ENCODE results near the gene COG7.
"Not testable (repeated sequence)": the region's sequence is repeated elsewhere in the genome, so short reads cannot be mapped to it uniquely, and the experiment has no call there.

COG7 gene

DNA sequence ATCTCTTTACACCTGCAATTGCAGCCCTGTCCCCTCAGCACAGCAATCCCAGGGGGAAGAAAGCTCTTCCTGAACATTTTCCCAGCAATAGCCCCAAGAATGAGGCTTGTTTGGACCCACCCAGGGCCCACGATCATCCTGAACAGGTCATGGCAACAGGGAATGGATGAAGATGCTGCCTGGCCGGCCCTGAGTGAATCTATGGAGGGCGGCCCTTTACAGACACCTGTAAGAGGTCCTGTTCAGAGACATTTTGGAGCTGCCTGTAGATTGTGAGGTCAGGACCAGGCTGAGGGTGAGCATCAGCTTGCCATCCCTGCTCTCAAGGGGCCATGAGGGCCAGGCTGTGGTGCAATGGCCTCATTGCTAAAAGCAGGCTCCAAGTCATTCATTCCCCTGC is 69.1 kb downstream of the COG7 start:
- no peak for DNase-seq (ENCODE audit: low read depth)

GRCh38 chr16:23382279-23382678 is 70.7 kb downstream of the COG7 start:
- DNase-seq (ENCODE audit: low read depth), result no peak

- DNase-seq (ENCODE audit: low read depth), result not testable (repeated sequence)
Measured at GRCh38 chr16:23381702-23382101, 71.3 kb downstream of the COG7 start.

- no peak for DNase-seq (ENCODE audit: low read depth)
Measured at GRCh38 chr16:23380501-23380951, 72.5 kb downstream of the COG7 start.

DNA sequence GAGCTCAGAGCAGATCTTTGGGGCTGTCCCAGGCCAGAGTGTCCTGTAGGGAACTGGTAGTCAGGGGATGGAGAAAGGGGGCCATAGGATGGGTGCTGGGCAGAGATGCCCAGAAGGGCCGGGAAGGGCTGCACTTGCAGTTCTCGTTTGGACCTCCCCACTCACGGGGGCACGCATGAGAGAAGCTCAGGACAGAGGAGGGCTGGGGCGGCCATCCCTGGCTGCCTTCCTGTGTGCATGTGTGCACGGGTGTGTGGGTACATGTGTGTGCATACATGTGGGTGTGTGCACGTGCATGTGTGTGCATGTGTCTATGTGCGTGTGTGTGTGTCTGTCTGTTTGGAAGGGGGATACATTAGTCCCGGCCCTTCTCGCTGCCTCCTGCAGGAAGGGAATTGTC is 73.3 kb downstream of the COG7 start:
- DNase-seq (ENCODE audit: low read depth), result no peak

DNA sequence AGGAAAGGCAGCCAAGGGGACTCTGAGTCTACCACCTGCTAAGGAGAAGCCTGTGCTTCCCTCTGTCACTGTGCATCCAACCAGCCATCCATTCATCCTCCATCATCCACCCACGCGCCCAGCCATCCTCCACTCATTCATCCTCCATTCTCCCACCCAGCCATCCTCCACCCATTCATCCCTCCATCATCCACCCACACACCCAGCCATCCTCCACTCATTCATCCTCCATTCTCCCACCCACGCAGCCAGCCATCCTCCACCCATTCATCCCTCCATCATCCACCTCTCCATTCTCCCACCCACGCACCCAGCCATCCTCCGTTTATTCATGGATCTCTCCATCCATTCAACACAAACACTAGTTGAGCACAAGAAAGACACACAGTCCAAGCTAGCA is 74.1 kb downstream of the COG7 start:
- no peak for DNase-seq (ENCODE audit: low read depth)

DNA sequence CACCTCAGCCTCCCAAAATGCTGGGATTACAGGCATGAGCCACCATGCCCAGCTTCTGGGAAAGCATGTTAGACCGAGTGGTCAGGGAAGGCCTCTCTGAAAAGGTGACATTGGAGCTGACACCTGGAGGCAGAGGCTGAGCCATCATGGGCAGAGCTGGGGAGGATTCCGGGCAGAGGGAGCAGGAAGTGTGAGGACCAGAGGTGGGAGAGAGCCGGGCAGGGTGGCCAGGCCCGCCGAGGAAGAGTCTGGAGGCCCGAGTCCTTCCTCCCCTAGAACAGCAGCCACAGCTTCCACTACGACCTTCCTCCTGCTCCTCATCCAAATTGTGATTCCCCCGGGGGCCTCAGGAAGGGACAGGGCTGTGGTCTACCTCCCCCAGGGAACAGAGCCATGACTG is 74.7 kb downstream of the COG7 start:
- no peak for DNase-seq (ENCODE audit: low read depth)

DNA sequence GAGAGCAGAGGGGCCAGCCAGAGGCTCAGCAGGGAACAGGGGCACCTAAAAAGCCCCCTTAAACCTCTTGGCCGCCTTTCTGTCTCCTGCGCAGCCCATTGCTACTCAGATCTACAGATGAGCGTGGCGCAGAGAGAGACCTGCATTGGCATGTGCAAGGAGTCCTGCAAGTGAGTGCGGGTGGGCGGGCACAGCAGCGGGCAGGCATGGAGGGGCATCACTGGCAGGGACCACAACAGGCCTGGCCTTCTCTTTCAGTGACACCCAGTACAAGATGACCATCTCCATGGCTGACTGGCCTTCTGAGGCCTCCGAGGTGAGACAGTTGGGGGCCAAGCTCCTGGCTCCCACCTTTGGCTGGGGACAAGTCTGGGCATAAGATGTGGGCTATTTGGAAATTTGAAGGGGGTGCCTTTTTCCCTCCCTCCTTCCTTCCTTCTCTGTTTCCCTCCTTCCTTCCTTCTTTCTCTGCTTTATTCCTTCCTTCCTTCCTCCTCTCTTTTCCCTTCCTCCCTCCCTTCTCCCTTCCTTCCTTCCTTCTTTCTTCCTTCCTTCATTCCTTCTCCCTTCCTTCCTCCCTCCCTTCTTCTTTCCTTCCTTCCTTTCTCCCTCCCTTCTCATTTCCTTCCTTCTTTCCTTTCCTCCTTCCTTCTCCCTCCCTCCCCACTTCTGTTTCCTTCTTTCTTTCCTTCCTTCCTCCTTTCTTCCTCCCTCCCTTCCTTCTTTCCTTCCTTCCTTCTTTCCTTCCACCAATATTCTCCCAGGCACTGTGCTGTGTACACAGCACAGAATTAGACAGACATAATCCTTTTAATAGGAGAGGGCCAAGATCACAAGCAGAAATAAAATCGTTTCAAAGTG is 75.7 kb downstream of the COG7 start:
- no peak for DNase-seq (ENCODE audit: low read depth)

DNA sequence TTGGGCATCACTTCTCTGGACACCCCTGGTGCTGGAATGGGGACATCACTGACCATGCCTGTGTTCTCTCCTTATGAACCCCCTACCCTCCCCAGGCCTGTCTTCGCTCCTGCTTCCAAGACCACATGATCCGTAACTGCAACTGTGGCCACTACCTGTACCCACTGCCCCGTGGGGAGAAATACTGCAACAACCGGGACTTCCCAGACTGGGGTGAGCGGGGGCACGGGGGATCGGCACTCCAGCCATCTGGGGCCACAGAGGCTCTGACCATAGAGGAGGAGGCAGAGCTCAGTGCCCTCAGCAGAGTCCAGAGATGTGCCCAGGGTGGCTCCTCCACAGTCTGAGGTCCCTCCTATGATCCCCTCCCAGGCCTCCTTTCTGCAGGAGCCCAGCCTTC is 77.3 kb downstream of the COG7 start:
- DNase-seq (ENCODE audit: low read depth), result no peak

GRCh38 chr16:23374721-23375510 is 78.1 kb downstream of the COG7 start:
- DNase-seq (ENCODE audit: low read depth), result no peak

DNA sequence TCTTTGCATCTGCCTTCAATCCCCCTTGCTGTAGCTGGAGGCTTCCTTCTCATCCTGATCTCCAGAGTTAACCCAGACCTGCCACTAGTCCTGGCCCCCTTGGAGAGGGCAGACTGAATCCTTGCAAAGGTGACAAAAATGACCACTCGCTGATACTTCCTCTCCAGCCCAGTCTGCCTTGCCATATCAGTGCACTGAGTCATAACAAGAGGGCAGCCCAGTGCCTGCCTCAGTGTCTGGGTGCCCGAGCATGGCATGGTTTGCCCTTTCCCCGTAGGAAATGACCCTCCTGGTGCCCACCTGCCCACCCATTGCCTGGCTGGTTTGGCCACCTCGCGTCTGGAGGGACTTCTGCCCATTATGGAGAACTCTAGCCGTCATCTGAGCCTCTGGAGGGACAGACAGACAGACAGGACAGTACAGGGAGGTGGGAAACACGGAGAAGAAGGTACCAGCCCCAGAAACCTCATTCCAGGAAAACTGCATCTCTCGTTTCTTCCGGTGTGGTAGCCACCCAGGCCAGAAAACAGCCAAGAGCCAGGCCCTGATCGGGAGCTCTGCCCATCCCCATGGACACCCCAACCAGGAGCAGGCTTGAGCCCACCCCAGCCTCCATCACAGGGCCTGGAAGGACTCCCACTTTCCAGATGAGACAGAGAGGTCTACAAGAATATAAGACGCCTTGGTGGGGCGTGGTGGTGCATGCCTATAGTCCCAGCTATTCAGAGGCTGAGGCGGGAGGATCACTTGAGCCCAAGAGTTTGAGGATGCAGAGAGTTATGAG is 79.4 kb downstream of the COG7 start:
- DNase-seq (ENCODE audit: low read depth), result no peak

DNA sequence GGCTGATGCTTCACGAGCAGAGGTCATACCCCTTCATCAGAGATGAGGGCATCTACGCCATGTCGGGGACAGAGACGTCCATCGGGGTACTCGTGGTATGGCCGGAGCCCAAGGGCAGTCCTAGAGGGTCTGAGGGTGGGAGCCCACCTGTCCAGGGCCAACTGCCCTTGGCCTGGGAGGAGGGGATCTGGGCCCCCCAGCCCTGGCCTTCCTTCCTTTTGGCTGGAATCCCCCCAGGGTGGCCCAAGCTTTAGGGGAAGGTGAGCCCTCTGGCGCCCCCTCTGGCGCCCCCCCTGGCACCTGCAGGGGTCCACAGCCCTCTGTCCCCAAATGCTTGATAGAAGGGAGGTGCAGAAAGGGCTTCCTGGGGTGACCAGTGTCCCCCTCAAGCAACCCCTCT is 81.6 kb downstream of the COG7 start:
- no peak for DNase-seq (ENCODE audit: low read depth)

DNA sequence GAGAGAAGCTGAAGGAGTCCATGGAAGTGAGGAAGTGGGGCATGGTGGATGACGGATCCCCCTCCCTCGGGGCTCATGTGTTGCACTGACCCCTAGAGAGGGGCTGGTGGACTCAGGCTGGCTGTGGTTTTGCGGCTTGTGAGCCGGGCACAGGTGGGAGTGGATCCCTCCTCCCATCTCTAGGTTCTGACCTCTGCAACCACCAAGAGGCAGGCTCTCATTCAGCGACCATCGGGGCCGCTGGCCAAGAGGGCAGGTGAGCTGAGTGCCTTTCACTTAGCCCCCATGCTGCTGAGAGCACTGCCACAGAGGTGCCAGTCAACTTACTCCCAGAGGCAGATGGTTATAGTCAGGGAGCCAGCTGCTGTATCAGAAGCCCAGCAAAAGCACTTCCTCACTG is 83.6 kb downstream of the COG7 start:
- no peak for DNase-seq (ENCODE audit: low read depth)

DNA sequence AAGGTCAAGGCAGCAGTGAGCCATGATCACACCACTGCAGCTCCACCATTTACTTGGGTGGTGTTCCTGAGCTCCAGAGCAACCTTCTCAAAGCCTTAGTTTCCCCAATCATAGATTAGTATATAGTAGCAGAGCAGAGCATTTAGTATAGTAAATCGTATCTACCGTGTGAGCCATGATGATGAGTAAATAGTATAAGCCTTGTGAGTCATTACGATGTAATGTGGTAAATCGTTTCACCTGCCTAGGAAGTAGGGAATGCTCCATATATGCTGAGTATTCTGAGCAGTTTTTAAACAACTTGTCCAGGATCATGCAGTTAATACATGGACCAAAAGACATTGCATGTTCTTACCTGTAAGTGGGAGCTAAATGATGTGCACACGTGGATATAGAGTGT is 84.5 kb downstream of the COG7 start:
- DNase-seq (ENCODE audit: low read depth), result no peak

GRCh38 chr16:23367988-23368387 is 85.0 kb downstream of the COG7 start:
- no peak for DNase-seq (ENCODE audit: low read depth)

DNA sequence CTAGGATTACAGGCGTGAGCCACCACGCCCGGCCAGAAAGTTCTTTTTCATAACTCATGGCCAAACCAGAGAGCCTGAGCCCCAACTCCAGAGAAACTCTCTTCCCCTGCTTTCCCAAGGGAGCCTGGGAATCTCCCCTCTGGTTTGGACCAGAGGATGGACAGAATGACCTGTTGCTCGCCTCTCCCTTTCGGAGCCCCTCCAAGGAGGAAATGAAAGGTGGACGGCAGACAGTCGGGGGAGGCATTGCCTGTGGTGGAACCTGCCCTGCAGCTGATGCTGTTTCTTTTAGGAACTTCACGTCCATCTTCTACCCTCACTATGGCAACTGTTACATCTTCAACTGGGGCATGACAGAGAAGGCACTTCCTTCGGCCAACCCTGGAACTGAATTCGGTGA is 85.4 kb downstream of the COG7 start:
- no peak for DNase-seq (ENCODE audit: low read depth)

- DNase-seq (ENCODE audit: low read depth), result not testable (repeated sequence)
Measured at GRCh38 chr16:23366341-23366740, 86.6 kb downstream of the COG7 start.

- DNase-seq (ENCODE audit: low read depth), result no peak
Measured at GRCh38 chr16:23365602-23366240, 87.3 kb downstream of the COG7 start.

DNA sequence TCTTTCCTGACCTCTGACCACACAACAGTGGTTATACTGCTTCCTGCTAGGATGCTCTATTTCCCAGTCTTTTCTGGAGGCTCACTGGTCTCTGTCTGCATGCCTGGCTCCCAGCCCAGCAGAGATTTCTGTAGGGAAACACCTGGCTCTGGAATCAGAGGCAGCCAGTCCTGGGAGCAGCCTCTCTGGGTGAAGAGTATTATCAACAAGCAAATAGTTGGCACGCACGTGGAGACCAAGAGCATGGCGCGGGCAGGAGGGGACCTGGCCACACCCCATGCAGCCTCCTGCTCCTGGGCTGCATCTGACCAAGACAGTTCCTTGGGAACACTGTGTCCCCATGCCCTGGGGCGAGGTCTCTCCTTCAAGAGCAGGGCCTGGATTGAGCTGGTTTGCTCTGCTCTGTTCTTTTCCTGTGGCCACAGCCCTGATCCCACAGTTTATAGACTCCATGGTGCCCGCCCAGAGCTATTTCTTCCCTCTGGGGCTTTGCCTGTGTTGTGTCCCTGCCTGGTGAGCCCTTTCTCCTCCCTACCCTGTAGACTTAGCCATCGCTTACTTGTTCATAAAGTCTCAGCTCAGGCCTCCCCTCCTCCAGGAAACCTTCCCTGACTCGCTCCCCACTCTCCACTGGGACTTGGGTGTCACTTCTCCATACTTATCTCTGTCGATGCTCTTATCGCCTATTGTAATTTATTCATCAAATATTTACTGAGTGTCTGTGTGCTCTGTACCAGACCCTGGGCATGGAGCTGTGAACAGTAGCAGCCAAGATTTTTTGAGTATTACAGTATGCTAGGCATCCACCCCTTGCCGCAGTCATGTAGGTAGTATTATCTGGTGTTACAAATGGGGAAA is 90.3 kb downstream of the COG7 start:
- DNase-seq (ENCODE audit: low read depth), result no peak

DNA sequence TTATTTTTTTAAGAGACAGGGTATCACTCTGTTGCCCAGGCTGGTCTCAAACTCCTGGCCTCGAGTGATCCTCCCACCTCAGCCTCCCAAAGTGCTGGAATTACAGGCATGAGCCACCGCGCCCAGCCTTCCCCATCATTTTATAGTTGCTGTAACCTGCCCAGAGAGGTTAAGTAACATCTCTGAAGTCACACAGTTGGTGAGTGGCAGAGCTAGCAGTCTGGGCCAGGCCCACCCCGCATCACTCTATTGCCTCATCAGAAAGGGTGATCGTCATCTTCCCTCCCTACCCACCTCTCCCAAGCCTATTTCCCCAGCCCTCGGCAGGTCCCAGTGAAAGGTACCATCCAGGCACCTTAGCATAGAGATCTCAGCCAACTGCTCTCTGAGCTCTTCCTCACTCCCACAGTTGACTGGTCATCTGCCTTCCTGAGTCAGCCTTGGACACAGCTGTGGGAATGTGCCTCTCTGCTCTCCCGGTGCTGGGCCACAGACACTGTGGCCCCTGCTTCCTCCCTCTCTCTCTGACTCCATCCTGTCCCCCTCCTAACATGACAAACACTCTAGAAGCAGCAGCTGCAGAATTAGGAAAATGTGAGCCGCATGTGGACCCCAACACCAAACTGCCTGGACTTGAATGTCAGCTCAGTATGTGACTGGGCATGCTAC is 93.8 kb downstream of the COG7 start:
- DNase-seq (ENCODE audit: low read depth), result no peak

All from GM04504 (cell line).